ENCODE results near the gene C22orf15. TPM values are rescaled to one million over a fixed set of nuclear protein-coding genes. Genes with fewer than 3 reads are reported as not detected.

The C22orf15 gene
- total RNA-seq, 2 experiments from 2014 or later = 0.81 to 1.4 TPM

GRCh38 chr22:23796461-23796860 lies 33.7 kb downstream of the C22orf15 start:
- DNase-seq = no peak
- H3K27ac Mint-ChIP-seq = no peak overlapping the region
- no peaks in the 10 kb centered on the region for H3K9me3 Mint-ChIP-seq (ENCODE audit: insufficient read depth)
- POLR2A ChIA-PET = no interaction called here
- peaks cover 63% of the 10 kb centered on the region for H3K36me3 Mint-ChIP-seq (ENCODE audit: low read depth)
- peaks cover 16% of the 10 kb centered on the region for H3K4me1 Mint-ChIP-seq (ENCODE audit: low read depth)
- CTCF ChIA-PET = no interaction called here
- H3K4me3 Mint-ChIP-seq = no peak overlapping the region
- H3K27me3 Mint-ChIP-seq (ENCODE audit: low read depth) = no peaks in the 10 kb centered on the region
- ATAC-seq = no peak

- Mint-ChIP-seq H3K27me3 (ENCODE audit: low read depth) (no peaks in the 10 kb centered on the region), H3K4me3 (no peak overlapping the region), H3K36me3 (ENCODE audit: low read depth) (peaks cover 59% of the 10 kb centered on the region), H3K27ac (no peak overlapping the region), H3K4me1 (ENCODE audit: low read depth) (no peaks in the 10 kb centered on the region), H3K9me3 (ENCODE audit: insufficient read depth) (no peaks in the 10 kb centered on the region)
- ATAC-seq (no peak), DNase-seq (no peak)
- ChIA-PET POLR2A (no interaction called here), CTCF (no interaction called here)
Measured at GRCh38 chr22:23800297-23801237, 37.8 kb downstream of the C22orf15 start.

- H3K36me3 Mint-ChIP-seq (ENCODE audit: low read depth) = peaks cover 60% of the 10 kb centered on the region
Measured at GRCh38 chr22:23801238-23801821, 38.5 kb downstream of the C22orf15 start.

GRCh38 chr22:23801886-23802377 lies 39.1 kb downstream of the C22orf15 start:
- Mint-ChIP-seq H3K27me3 (ENCODE audit: low read depth) (no peaks in the 10 kb centered on the region), H3K4me1 (ENCODE audit: low read depth) (peaks cover 2% of the 10 kb centered on the region), H3K4me3 (no peak overlapping the region), H3K27ac (no peak overlapping the region), H3K36me3 (ENCODE audit: low read depth) (peaks cover 59% of the 10 kb centered on the region), H3K9me3 (ENCODE audit: insufficient read depth) (no peaks in the 10 kb centered on the region)
- ATAC-seq = no peak
- ChIA-PET CTCF (no interaction called here), POLR2A (no interaction called here)
- DNase-seq = no peak

More at GRCh38 chr22:23801238-23801821, 38.5 kb downstream of the C22orf15 start:
- no peaks in the 10 kb centered on the region for H3K27me3 Mint-ChIP-seq (ENCODE audit: low read depth)
- DNase-seq (no peak), ATAC-seq (no peak)
- no peaks in the 10 kb centered on the region for H3K4me1 Mint-ChIP-seq (ENCODE audit: low read depth)
- H3K27ac Mint-ChIP-seq = no peak overlapping the region
- H3K4me3 Mint-ChIP-seq = no peak overlapping the region
- POLR2A ChIA-PET = no interaction called here
- CTCF ChIA-PET = no interaction called here
- no peaks in the 10 kb centered on the region for H3K9me3 Mint-ChIP-seq (ENCODE audit: insufficient read depth)

GRCh38 chr22:23803001-23803819 lies 40.4 kb downstream of the C22orf15 start:
- ChIA-PET CTCF (no interaction called here), POLR2A (no interaction called here)
- H3K27ac Mint-ChIP-seq = no peak overlapping the region
- H3K4me1 Mint-ChIP-seq (ENCODE audit: low read depth) = peaks cover 4% of the 10 kb centered on the region
- no peaks in the 10 kb centered on the region for H3K27me3 Mint-ChIP-seq (ENCODE audit: low read depth)
- DNase-seq = no peak
- no peaks in the 10 kb centered on the region for H3K9me3 Mint-ChIP-seq (ENCODE audit: insufficient read depth)
- H3K4me3 Mint-ChIP-seq = no peak overlapping the region
- peaks cover 59% of the 10 kb centered on the region for H3K36me3 Mint-ChIP-seq (ENCODE audit: low read depth)
- no peak for ATAC-seq

- DNase-seq (no peak), ATAC-seq (no peak)
- ChIA-PET CTCF (no interaction called here), POLR2A (no interaction called here)
- Mint-ChIP-seq H3K27ac (peak overlapping the region; percentile 30), H3K36me3 (ENCODE audit: low read depth) (peaks cover 54% of the 10 kb centered on the region), H3K4me3 (no peak overlapping the region), H3K4me1 (ENCODE audit: low read depth) (peaks cover 4% of the 10 kb centered on the region), H3K9me3 (ENCODE audit: insufficient read depth) (no peaks in the 10 kb centered on the region), H3K27me3 (ENCODE audit: low read depth) (no peaks in the 10 kb centered on the region)
Measured at GRCh38 chr22:23804781-23805291, 42.0 kb downstream of the C22orf15 start.

GRCh38 chr22:23806837-23807236 lies 44.0 kb downstream of the C22orf15 start:
- Mint-ChIP-seq H3K4me3 (no peak overlapping the region), H3K9me3 (ENCODE audit: insufficient read depth) (no peaks in the 10 kb centered on the region), H3K27ac (no peak overlapping the region), H3K27me3 (ENCODE audit: low read depth) (no peaks in the 10 kb centered on the region), H3K36me3 (ENCODE audit: low read depth) (peaks cover 48% of the 10 kb centered on the region), H3K4me1 (ENCODE audit: low read depth) (peaks cover 4% of the 10 kb centered on the region)
- ChIA-PET CTCF (no interaction called here), POLR2A (no interaction called here)
- no peak for ATAC-seq
- DNase-seq = no peak

GRCh38 chr22:23812378-23812777 lies 49.6 kb downstream of the C22orf15 start:
- DNase-seq (no peak), ATAC-seq (no peak)
- no peak overlapping the region for H3K4me3 Mint-ChIP-seq
- H3K27ac Mint-ChIP-seq = no peak overlapping the region
- ChIA-PET CTCF (interaction anchor here (1.6 kb wide), 1 partner anchor 8 kb away, joined by 9 read pairs; no protein-coding TSS in a partner anchor), POLR2A (no interaction called here)
- no peaks in the 10 kb centered on the region for H3K27me3 Mint-ChIP-seq (ENCODE audit: low read depth)
- peaks cover 44% of the 10 kb centered on the region for H3K36me3 Mint-ChIP-seq (ENCODE audit: low read depth)
- H3K9me3 Mint-ChIP-seq (ENCODE audit: insufficient read depth) = no peaks in the 10 kb centered on the region
- H3K4me1 Mint-ChIP-seq (ENCODE audit: low read depth) = no peaks in the 10 kb centered on the region

Other genes starting within 250 kb of the C22orf15 start
- not detected for gene IGLL1, start 182.7 kb upstream of the C22orf15 start, total RNA-seq
- under 1 TPM; 0.21 to 0.29 TPM for gene DRICH1, start 130.7 kb upstream of the C22orf15 start, total RNA-seq
- gene RGL4, start 72.0 kb upstream of the C22orf15 start, total RNA-seq = 10 to 100 TPM; 34.0 to 38.5 TPM
- 1 to 10 TPM; 2.1 to 2.2 TPM for gene ZNF70, start 11.9 kb upstream of the C22orf15 start, total RNA-seq
- gene VPREB3, start 8.6 kb upstream of the C22orf15 start, total RNA-seq = not detected
- 100 to 1,000 TPM; 134 to 140 TPM for gene CHCHD10, start 5.0 kb downstream of the C22orf15 start, total RNA-seq
- under 1 TPM; 0.42 to 0.55 TPM for gene MMP11, start 9.9 kb downstream of the C22orf15 start, total RNA-seq
- 100 to 1,000 TPM; 112 to 113 TPM for gene SMARCB1, start 24.0 kb downstream of the C22orf15 start, total RNA-seq
- gene DERL3, start 76.0 kb downstream of the C22orf15 start, total RNA-seq = 1 to 10 TPM; 8.1 to 10.0 TPM
- gene SLC2A11, start 94.9 kb downstream of the C22orf15 start, total RNA-seq = 1 to 10 TPM; 6.7 to 7.9 TPM
- gene MIF, start 131.4 kb downstream of the C22orf15 start, total RNA-seq = 1,000 to 10,000 TPM; 1,002 to 1,009 TPM
- gene GSTT2B, start 198.2 kb downstream of the C22orf15 start, total RNA-seq = not detected
- gene DDTL, start 203.9 kb downstream of the C22orf15 start, total RNA-seq = not detected
- gene DDT, start 211.5 kb downstream of the C22orf15 start, total RNA-seq = 100 to 1,000 TPM; 128 to 136 TPM
- gene GSTT2, start 217.1 kb downstream of the C22orf15 start, total RNA-seq = not detected
- gene GSTT4, start 242.5 kb downstream of the C22orf15 start, total RNA-seq = not detected
- 100 to 1,000 TPM; 147 to 159 TPM for gene CABIN1, start 248.3 kb downstream of the C22orf15 start, total RNA-seq

Measured in activated CD8-positive, alpha-beta T cell treated with anti-CD3 and anti-CD28 coated beads, Interleukin-2, amount 10 ng/mL, durations not matched to agents 7 days and 5 days (primary cell).